Neural progenitor cell (in vitro differentiated cells): ENCODE results near the gene VAT1L. TPM values are rescaled to one million over a fixed set of nuclear protein-coding genes. Genes with fewer than 3 reads are reported as not detected.

Experiments used
- DNase-seq: peaks from one replicate; pipeline ENCODE4 v3.0.0-alpha.2; 2016; ENCODE audit warnings: low spot score
- H2AFZ ChIP-seq: fragments of 200-600 bp; sonication (generic); replicated peaks from 2 replicates; pipeline ENCODE4 v1.6.1; 2016; ENCODE audit warnings: antibody characterized with exemption
- H3F3A ChIP-seq: fragments of 200-600 bp; sonication (generic); 2 replicates; pipeline ENCODE4 v1.6.1; 2016; ENCODE audit warnings: antibody characterized with exemption, low read depth
- H3K27ac ChIP-seq: fragments of 200-600 bp; sonication (generic); 2 replicates; pipeline ENCODE4 v1.5.1; 2016; ENCODE audit warnings: mild to moderate bottlenecking
- H3K27me3 ChIP-seq: fragments of 200-600 bp; sonication (generic); 2 replicates; pipeline ENCODE4 v1.6.1; 2016; ENCODE audit warnings: mild to moderate bottlenecking, moderate library complexity
- H3K36me3 ChIP-seq: fragments of 200-600 bp; sonication (generic); 2 replicates; pipeline ENCODE4 v1.5.1; 2016
- H3K4me1 ChIP-seq: fragments of 200-600 bp; sonication (generic); 2 replicates; pipeline ENCODE4 v1.6.1; 2016; ENCODE audit warnings: mixed run types
- H3K4me2 ChIP-seq: fragments of 200-600 bp; sonication (generic); 2 replicates; pipeline ENCODE4 v1.6.1; 2016
- H3K4me3 ChIP-seq: fragments of 200-600 bp; sonication (generic); 2 replicates; pipeline ENCODE4 v1.5.1; 2016
- H3K79me2 ChIP-seq: fragments of 200-600 bp; sonication (generic); 2 replicates; pipeline ENCODE4 v1.6.1; 2016; ENCODE audit warnings: low read depth
- H3K9ac ChIP-seq: fragments of 200-600 bp; sonication (generic); 2 replicates; pipeline ENCODE4 v1.6.1; 2016
- H3K9me3 ChIP-seq: fragments of 200-600 bp; sonication (generic); 2 replicates; pipeline ENCODE4 v1.5.1; 2016; ENCODE audit warnings: low read depth
- H4K20me1 ChIP-seq: fragments of 200-600 bp; sonication (generic); 2 replicates; pipeline ENCODE4 v1.6.1; 2016; ENCODE audit warnings: low read depth
- H3K27ac Mint-ChIP-seq: 3 replicates; pipeline ENCODE4 v1.8.0; 2021; ENCODE audit warnings: mixed read lengths
- H3K27me3 Mint-ChIP-seq: 2 replicates; pipeline ENCODE4 v1.8.0; 2022; ENCODE audit warnings: low read depth, mild to moderate bottlenecking, inconsistent platforms, moderate library complexity, mixed read lengths; ENCODE audit not compliant: insufficient read depth
- H3K36me3 Mint-ChIP-seq: 3 replicates; pipeline ENCODE4 v1.8.0; 2021; ENCODE audit warnings: mixed read lengths
- H3K4me1 Mint-ChIP-seq: 3 replicates; pipeline ENCODE4 v1.8.0; 2021; ENCODE audit warnings: mixed read lengths
- H3K4me3 Mint-ChIP-seq: 3 replicates; pipeline ENCODE4 v1.8.0; 2021; ENCODE audit warnings: mild to moderate bottlenecking, moderate library complexity, mixed read lengths
- H3K9me3 Mint-ChIP-seq: 3 replicates; pipeline ENCODE4 v1.8.0; 2020; ENCODE audit warnings: mixed read lengths
- CTCF ChIP-seq: fragments of 200-600 bp; sonication (generic); IDR thresholded peaks from 2 replicates; pipeline ENCODE4 v1.5.1; 2017; ENCODE audit warnings: antibody characterized with exemption, mild to moderate bottlenecking
- EZH2 ChIP-seq: fragments of 200-600 bp; sonication (generic); IDR thresholded peaks from 2 replicates; pipeline ENCODE4 v1.6.1; 2017; ENCODE audit warnings: antibody characterized with exemption, mild to moderate bottlenecking, moderate library complexity
- EZH2phosphoT487 ChIP-seq: fragments of 200-600 bp; sonication (generic); IDR thresholded peaks from 2 replicates; pipeline ENCODE4 v1.6.1; 2017; ENCODE audit warnings: antibody characterized with exemption
- total RNA-seq: library from RNA; depleted of rRNA; stranded (reverse); fragments of >200 nt; gene quantifications from 2 replicates; pipeline ENCODE4 v1.2.3, GENCODE V29; 2015; ENCODE audit warnings: low replicate concordance

Gene VAT1L
- total RNA-seq, 1 donor from 2014 or later: 43.2 TPM

- Histone ChIP-seq H3K4me3 (no peak overlapping the region), H3F3A (no peaks in the 10 kb centered on the region), H3K9me3 (no peaks in the 10 kb centered on the region), H3K36me3 (no peaks in the 10 kb centered on the region), H3K9ac (no peak overlapping the region), H3K4me2 (no peak overlapping the region), H3K4me1 (peaks cover 22% of the 10 kb centered on the region), H4K20me1 (no peaks in the 10 kb centered on the region), H3K79me2 (no peaks in the 10 kb centered on the region), H2AFZ (no peak overlapping the region), H3K27me3 (no peaks in the 10 kb centered on the region), H3K27ac (no peak overlapping the region)
- TF ChIP-seq EZH2 (no peak), EZH2phosphoT487 (no peak), CTCF (no peak)
- Mint-ChIP-seq H3K27me3 (peaks cover 6% of the 10 kb centered on the region), H3K4me3 (no peak overlapping the region), H3K36me3 (peaks cover 24% of the 10 kb centered on the region), H3K9me3 (no peaks in the 10 kb centered on the region), H3K4me1 (peaks cover 57% of the 10 kb centered on the region), H3K27ac (no peak overlapping the region)
- no peak for DNase-seq
Observed at GRCh38 chr16:77925531-77925930, 137.2 kb downstream of the VAT1L start.

- peaks cover 41% of the 10 kb centered on the region for H3K4me1 Mint-ChIP-seq
- Histone ChIP-seq H3K27ac (no peak overlapping the region), H3K36me3 (no peaks in the 10 kb centered on the region), H4K20me1 (no peaks in the 10 kb centered on the region), H3K27me3 (no peaks in the 10 kb centered on the region), H3K9ac (no peak overlapping the region), H3F3A (peaks cover 6% of the 10 kb centered on the region), H3K4me1 (peaks cover 16% of the 10 kb centered on the region), H3K79me2 (no peaks in the 10 kb centered on the region), H3K4me2 (no peak overlapping the region), H3K9me3 (no peaks in the 10 kb centered on the region), H3K4me3 (no peak overlapping the region), H2AFZ (no peak overlapping the region)
- peaks cover 35% of the 10 kb centered on the region for H3K36me3 Mint-ChIP-seq
- DNase-seq: no peak
- TF ChIP-seq CTCF (no peak), EZH2phosphoT487 (no peak), EZH2 (no peak)
- H3K4me3 Mint-ChIP-seq: no peak overlapping the region
- H3K9me3 Mint-ChIP-seq: no peaks in the 10 kb centered on the region
- no peak overlapping the region for H3K27ac Mint-ChIP-seq
- peaks cover 6% of the 10 kb centered on the region for H3K27me3 Mint-ChIP-seq
Observed at GRCh38 chr16:77928096-77928495, 139.7 kb downstream of the VAT1L start.

GRCh38 chr16:77929004-77929403, 140.6 kb downstream of the VAT1L start:
- Histone ChIP-seq H3K4me2 (no peak overlapping the region), H3K27me3 (no peaks in the 10 kb centered on the region), H3K9me3 (no peaks in the 10 kb centered on the region), H3K79me2 (no peaks in the 10 kb centered on the region), H3K36me3 (no peaks in the 10 kb centered on the region), H4K20me1 (no peaks in the 10 kb centered on the region), H3K9ac (no peak overlapping the region), H2AFZ (no peak overlapping the region), H3K4me3 (no peak overlapping the region), H3F3A (peaks cover 6% of the 10 kb centered on the region), H3K27ac (no peak overlapping the region), H3K4me1 (peaks cover 7% of the 10 kb centered on the region)
- Mint-ChIP-seq H3K27me3 (peaks cover 8% of the 10 kb centered on the region), H3K4me3 (no peak overlapping the region), H3K27ac (peak overlapping the region; percentile 35), H3K9me3 (no peaks in the 10 kb centered on the region), H3K36me3 (peaks cover 39% of the 10 kb centered on the region), H3K4me1 (peaks cover 32% of the 10 kb centered on the region)
- TF ChIP-seq EZH2phosphoT487 (no peak), EZH2 (no peak), CTCF (no peak)
- DNase-seq: no peak
